Kidney epithelial cell (primary cell): ENCODE measurements around the gene TBX10. TPM values are rescaled to one million over a fixed set of nuclear protein-coding genes. Genes with fewer than 3 reads are reported as not detected.

Experiments used
- DNase-seq: peaks from one replicate; pipeline ENCODE4 v3.0.0-alpha.2; 2010; ENCODE audit warnings: low read depth
- H3K27me3 ChIP-seq: 2 replicates; pipeline ENCODE4 v1.6.0; 2011; ENCODE audit warnings: low read length; ENCODE audit not compliant: control insufficient read depth, insufficient read depth
- H3K36me3 ChIP-seq: 2 replicates; pipeline ENCODE4 v1.5.1; 2011; ENCODE audit warnings: low read length; ENCODE audit not compliant: control insufficient read depth, insufficient read depth
- H3K4me3 ChIP-seq: 2 replicates; pipeline ENCODE4 v1.5.1; 2011; ENCODE audit warnings: low read depth, mild to moderate bottlenecking, control low read depth, low read length
- CTCF ChIP-seq: IDR thresholded peaks from 2 replicates; pipeline ENCODE4 v1.5.1; 2011; ENCODE audit warnings: mild to moderate bottlenecking, moderate library complexity, low read length, control low read depth, inconsistent platforms; ENCODE audit not compliant: insufficient read depth, poor library complexity, severe bottlenecking
- total RNA-seq: library from RNA; depleted of rRNA; stranded (reverse); fragments of >200 nt; gene quantifications from 2 replicates; pipeline ENCODE4 v1.2.3, GENCODE V29; 2015

TBX10 gene
- total RNA-seq, 1 donor from 2014 or later, result not detected

GRCh38 chr11:67642173-67643120 lies 2.9 kb upstream of the TBX10 start:
- TF ChIP-seq CTCF, result no peak

GRCh38 chr11:67641338-67642172 lies 2.0 kb upstream of the TBX10 start:
- DNase-seq, result no peak
- Histone ChIP-seq H3K36me3 (no peaks in the 10 kb centered on the region), H3K4me3 (no peak overlapping the region), H3K27me3 (peaks cover 20% of the 10 kb centered on the region)
- no peak for TF ChIP-seq CTCF

More at GRCh38 chr11:67642173-67643120, 2.9 kb upstream of the TBX10 start:
- peaks cover 20% of the 10 kb centered on the region for H3K27me3 ChIP-seq
- no peak for DNase-seq
- H3K4me3 ChIP-seq, result no peak overlapping the region
- no peaks in the 10 kb centered on the region for H3K36me3 ChIP-seq

- DNase-seq, result no peak
- no peak for TF ChIP-seq CTCF
Measured at GRCh38 chr11:67640758-67641337, 1.3 kb upstream of the TBX10 start.

GRCh38 chr11:67640021-67640757 lies 626 bp upstream of the TBX10 start:
- no peak for DNase-seq
- TF ChIP-seq CTCF, result peak; percentile 69
- H3K36me3 ChIP-seq, result no peaks in the 10 kb centered on the region
- no peak overlapping the region for H3K4me3 ChIP-seq
- H3K27me3 ChIP-seq, result peaks cover 20% of the 10 kb centered on the region

More at GRCh38 chr11:67640758-67641337, 1.3 kb upstream of the TBX10 start:
- Histone ChIP-seq H3K4me3 (no peak overlapping the region), H3K27me3 (peaks cover 20% of the 10 kb centered on the region), H3K36me3 (no peaks in the 10 kb centered on the region)
